A549 (cell line): ENCODE data around the gene DENND5A. TPM values are rescaled to one million over a fixed set of nuclear protein-coding genes. Genes with fewer than 3 reads are reported as not detected.

Experiments used
- ATAC-seq, 2 experiments: fragments of 200-7000 bp in 1 of 2; fragments of >200 bp in 1 of 2; cut with Nextera tagmentation in 1 of 2; cut with Tn5 transposase in 1 of 2; 3 replicates each; pipeline versions ENCODE4 v1.8.0 to v1.9.1; 2018 to 2020; ENCODE audit warnings: mild to moderate bottlenecking in 1 of 2, moderate library complexity in 1 of 2
- CTCF ChIA-PET: fragments of 300-600 bp; sonication (Branson Sonifier 250); formaldehyde crosslinking; extraction: SDS; loops from one replicate; lab custom pipeline; 2021; ENCODE audit warnings: antibody characterized with exemption, inconsistent platforms; lab: Yijun Ruan, JAX
- POLR2A ChIA-PET: fragments of 350-600 bp; formaldehyde crosslinking; extraction: SDS; loops from one replicate; lab custom pipeline; 2021; ENCODE audit warnings: antibody characterized with exemption, inconsistent platforms; lab: Yijun Ruan, JAX
- DNase-seq, 2 experiments: peaks; one replicate each; pipeline versions ENCODE4 v3.0.0 to v3.0.0-alpha.2; 2011 to 2016; ENCODE audit warnings: low read depth in 1 of 2, low spot score in 1 of 2
- FAIRE-seq: peaks from 2 replicates; lab custom pipeline; 2011; peaks lifted over from hg19 to GRCh38; lab: Jason Lieb, UNC
- H3K27ac ChIP-seq, 2 experiments: fragments of >200 bp; sonication (Bioruptor Twin); formaldehyde crosslinking; 3 replicates each; pipeline ENCODE4 v1.5.1; 2016 to 2017
- H3K4me1 ChIP-seq: fragments of >200 bp; sonication (Bioruptor Twin); formaldehyde crosslinking; 3 replicates; pipeline ENCODE4 v1.6.1; 2016
- H3K4me2 ChIP-seq: fragments of >200 bp; sonication (Bioruptor Twin); formaldehyde crosslinking; 3 replicates; pipeline ENCODE4 v1.6.1; 2016
- H3K4me3 ChIP-seq: fragments of >200 bp; sonication (Bioruptor Twin); formaldehyde crosslinking; 3 replicates; pipeline ENCODE4 v1.5.1; 2016
- H3K9me3 ChIP-seq: fragments of >200 bp; sonication (Bioruptor Twin); formaldehyde crosslinking; 3 replicates; pipeline ENCODE4 v1.6.1; 2016
- CHD2 ChIP-seq: fragments of 150-350 bp; IDR thresholded peaks from 2 replicates; pipeline ENCODE4 v1.6.1; 2014; ENCODE audit warnings: low read length; ENCODE audit not compliant: partially characterized antibody
- CHD4 ChIP-seq: fragments of 200-600 bp; sonication (generic); IDR thresholded peaks from 2 replicates; pipeline ENCODE4 v1.6.1; 2016; ENCODE audit warnings: antibody characterized with exemption, mild to moderate bottlenecking, borderline replicate concordance
- CTCF ChIP-seq: fragments of >200 bp; sonication (Bioruptor Twin); formaldehyde crosslinking; IDR thresholded peaks from 3 replicates; pipeline ENCODE4 v1.5.1; 2016
- FOSB ChIP-seq: fragments of 250-450 bp; sonication (Bioruptor Pico); IDR thresholded peaks from 2 replicates; pipeline ENCODE4 v1.5.0; 2020; ENCODE audit warnings: mild to moderate bottlenecking, moderate library complexity
- FOXS1 ChIP-seq: fragments of 250-450 bp; sonication (Bioruptor Pico); IDR thresholded peaks from 2 replicates; pipeline ENCODE4 v1.5.0; 2020; ENCODE audit warnings: mild to moderate bottlenecking, moderate library complexity
- HDAC2 ChIP-seq: fragments of 200-600 bp; sonication (generic); IDR thresholded peaks from 2 replicates; pipeline ENCODE4 v1.6.1; 2016
- HMGXB4 ChIP-seq: fragments of 250-450 bp; sonication (Bioruptor Pico); IDR thresholded peaks from 2 replicates; pipeline ENCODE4 v1.5.0; 2021; ENCODE audit warnings: mild to moderate bottlenecking, moderate library complexity, borderline replicate concordance
- HOXB13 ChIP-seq: fragments of 250-450 bp; sonication (Bioruptor Pico); IDR thresholded peaks from 2 replicates; pipeline ENCODE4 v1.5.0; 2020; ENCODE audit warnings: low read depth, mild to moderate bottlenecking, moderate library complexity
- HOXB5 ChIP-seq: fragments of 250-450 bp; sonication (Bioruptor Pico); IDR thresholded peaks from 2 replicates; pipeline ENCODE4 v1.5.0; 2020; ENCODE audit warnings: mild to moderate bottlenecking, moderate library complexity
- JUNB ChIP-seq: fragments of >200 bp; sonication (Bioruptor Twin); formaldehyde crosslinking; IDR thresholded peaks from 2 replicates; pipeline ENCODE4 v1.6.1; 2016
- KDM1A ChIP-seq: fragments of 200-600 bp; sonication (generic); IDR thresholded peaks from 2 replicates; pipeline ENCODE4 v1.6.1; 2016; ENCODE audit warnings: low read depth, mild to moderate bottlenecking
- MAFK ChIP-seq: fragments of 450-650 bp; IDR thresholded peaks from 2 replicates; pipeline ENCODE4 v1.6.1; 2014; ENCODE audit not compliant: partially characterized antibody
- MAX ChIP-seq: IDR thresholded peaks from 2 replicates; pipeline ENCODE4 v1.6.1; 2012
- MAZ ChIP-seq: fragments of 150-350 bp; IDR thresholded peaks from 2 replicates; pipeline ENCODE4 v1.6.1; 2014; ENCODE audit warnings: antibody characterized with exemption, low read depth, low read length, borderline replicate concordance
- NPAS2 ChIP-seq: fragments of 250-450 bp; sonication (Bioruptor Pico); IDR thresholded peaks from 2 replicates; pipeline ENCODE4 v1.8.0; 2022; ENCODE audit warnings: mild to moderate bottlenecking, moderate library complexity, borderline replicate concordance
- POLR2A ChIP-seq: IDR thresholded peaks from 2 replicates; pipeline ENCODE4 v1.6.1; 2012; ENCODE audit warnings: mild to moderate bottlenecking, low read length
- RAD21 ChIP-seq, 2 experiments: fragments of >200 bp in 1 of 2; sonication (Bioruptor Twin) in 1 of 2; formaldehyde crosslinking in 1 of 2; IDR thresholded peaks in 1 of 2; conservative IDR thresholded peaks in 1 of 2; 2 replicates in 1 of 2; 3 replicates in 1 of 2; pipeline ENCODE4 v1.6.1; 2012 to 2018; ENCODE audit warnings: inconsistent platforms in 1 of 2
- RFX5 ChIP-seq: fragments of 450-650 bp; IDR thresholded peaks from 2 replicates; pipeline ENCODE4 v1.7.1; 2014; ENCODE audit warnings: antibody characterized with exemption, mild to moderate bottlenecking, moderate library complexity
- RNF2 ChIP-seq: fragments of 200-600 bp; sonication (generic); IDR thresholded peaks from 2 replicates; pipeline ENCODE4 v1.6.1; 2016; ENCODE audit warnings: low read depth, mild to moderate bottlenecking, antibody characterized with exemption, moderate library complexity, borderline replicate concordance
- SREBF2 ChIP-seq: fragments of 450-650 bp; IDR thresholded peaks from 2 replicates; pipeline ENCODE4 v1.6.1; 2014; ENCODE audit warnings: mild to moderate bottlenecking, moderate library complexity
- TFCP2L1 ChIP-seq: fragments of 250-450 bp; sonication (Bioruptor Pico); IDR thresholded peaks from 2 replicates; pipeline ENCODE4 v1.5.0; 2021; ENCODE audit warnings: mild to moderate bottlenecking
- TP53 ChIP-seq: fragments of 250-450 bp; sonication (Bioruptor Pico); IDR thresholded peaks from 2 replicates; pipeline ENCODE4 v1.5.0; 2021; ENCODE audit warnings: mild to moderate bottlenecking, moderate library complexity
- ZFP36 ChIP-seq: fragments of 450-650 bp; IDR thresholded peaks from 2 replicates; pipeline ENCODE4 v1.6.1; 2014; ENCODE audit warnings: borderline replicate concordance; ENCODE audit not compliant: partially characterized antibody
- ZSCAN20 ChIP-seq: fragments of 250-450 bp; sonication (Bioruptor Pico); IDR thresholded peaks from 2 replicates; pipeline ENCODE4 v1.8.0; 2022; ENCODE audit warnings: mild to moderate bottlenecking, moderate library complexity
- WGBS: methylation state at CpG from one replicate; pipeline ENCODE4 v1.1.6; 2017; ENCODE audit errors: missing lambda C conversion rate; 5-methylcytosine and 5-hydroxymethylcytosine counted together
- polyA plus RNA-seq, 4 experiments: library from polyadenylated mRNA; depleted of rRNA in 3 of 4; stranded (reverse); fragments of >200 nt; fragmentation: RNase III in 1 of 4; extraction: RNeasy Plus Mini Kit Qiagen cat#74134 plus additional on column Dnase treatment in 1 of 4; gene quantifications; 2 replicates in 3 of 4; 3 replicates in 1 of 4; pipeline ENCODE4 v1.2.3, GENCODE V29; 2011 to 2017
- TF ChIP-seq, protein P1 (sequence below): fragments of 250-450 bp; sonication (Bioruptor Pico); IDR thresholded peaks from 2 replicates; pipeline ENCODE4 v1.5.0; 2020; ENCODE audit warnings: low read depth, mild to moderate bottlenecking, moderate library complexity
- TF ChIP-seq, protein P2 (sequence below): IDR thresholded peaks from 2 replicates; pipeline ENCODE4 v1.6.1; 2012; ENCODE audit warnings: low read depth, borderline replicate concordance

DENND5A gene
- polyA plus RNA-seq, 2 of the 4 experiments (the other 2 are of a cell fraction), result 36.6 to 88.7 TPM

- FAIRE-seq, result no peak
- Histone ChIP-seq H3K9me3 (no peaks in the 10 kb centered on the region), H3K4me3 (no peak overlapping the region), H3K4me1 (no peaks in the 10 kb centered on the region), H3K27ac (no peak overlapping the region), H3K4me2 (no peak overlapping the region)
- no peak for TF ChIP-seq JUNB
- TF ChIP-seq TP53, result no peak
- TF ChIP-seq HDAC2, result no peak
- no peak for TF ChIP-seq MAZ
- no peak for TF ChIP-seq TFCP2L1 (CRISPR knock-in tag)
- WGBS, result 77% methylated on average over 2 of the region's 2 CpGs
- ChIA-PET CTCF (interaction anchor here (1.4 to 2.7 kb wide), 2 partner anchors 14 to 108 kb away, joined by 6 to 10 read pairs; no protein-coding TSS in a partner anchor), POLR2A (no interaction called here)
- no peak for ATAC-seq
- DNase-seq, result no peak
These were observed 141.4 kb downstream of the DENND5A start for GRCh38 chr11:9123595-9124304.

DNA sequence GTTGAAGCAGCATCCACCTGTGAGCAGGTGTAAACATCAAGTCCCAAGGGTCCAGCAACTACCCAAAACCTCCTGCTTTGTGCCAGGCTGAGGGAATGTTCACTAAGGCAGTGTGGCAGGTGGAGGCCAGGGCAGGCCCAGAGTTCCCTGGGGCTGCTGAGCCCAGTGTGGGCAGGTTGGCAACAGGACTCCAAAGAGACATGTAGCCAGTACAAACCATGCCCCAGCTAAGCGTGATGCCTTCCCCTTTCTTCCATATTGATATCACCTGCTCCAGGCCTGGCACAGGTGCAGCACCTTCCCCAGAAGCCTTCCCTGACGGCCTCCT, 143.7 kb downstream of the DENND5A start:
- DNase-seq, result no peak
- WGBS, result 77% methylated on average over 2 of the region's 2 CpGs
- ChIA-PET POLR2A (no interaction called here), CTCF (interaction anchor here (1.6 kb wide), 1 partner anchor 16 kb away, joined by 6 read pairs; no protein-coding TSS in a partner anchor)
- H3K4me3 ChIP-seq, result no peak overlapping the region
- no peak for TF ChIP-seq FOSB (CRISPR knock-in tag)
- no peak for TF ChIP-seq MAX
- TF ChIP-seq, protein P1, sequence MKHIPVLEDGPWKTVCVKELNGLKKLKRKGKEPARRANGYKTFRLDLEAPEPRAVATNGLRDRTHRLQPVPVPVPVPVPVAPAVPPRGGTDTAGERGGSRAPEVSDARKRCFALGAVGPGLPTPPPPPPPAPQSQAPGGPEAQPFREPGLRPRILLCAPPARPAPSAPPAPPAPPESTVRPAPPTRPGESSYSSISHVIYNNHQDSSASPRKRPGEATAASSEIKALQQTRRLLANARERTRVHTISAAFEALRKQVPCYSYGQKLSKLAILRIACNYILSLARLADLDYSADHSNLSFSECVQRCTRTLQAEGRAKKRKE (CRISPR knock-in tag), result no peak
- no peak for TF ChIP-seq NPAS2 (CRISPR knock-in tag)
- TF ChIP-seq ZSCAN20 (CRISPR knock-in tag), result no peak
- TF ChIP-seq CHD2, result no peak
- TF ChIP-seq HDAC2, result no peak
- no peak for TF ChIP-seq SREBF2
- no peaks in the 10 kb centered on the region for H3K9me3 ChIP-seq
- no peak overlapping the region for H3K27ac ChIP-seq
- ATAC-seq, result no peak
- H3K4me2 ChIP-seq, result no peak overlapping the region
- FAIRE-seq, result no peak
- no peaks in the 10 kb centered on the region for H3K4me1 ChIP-seq

- peak; percentile 33 to 39 for DNase-seq
- 69% methylated on average over 9 of the region's 9 CpGs for WGBS
- no peak for TF ChIP-seq FOXS1 (CRISPR knock-in tag)
- no peak for TF ChIP-seq POLR2A
- TF ChIP-seq, protein P2, sequence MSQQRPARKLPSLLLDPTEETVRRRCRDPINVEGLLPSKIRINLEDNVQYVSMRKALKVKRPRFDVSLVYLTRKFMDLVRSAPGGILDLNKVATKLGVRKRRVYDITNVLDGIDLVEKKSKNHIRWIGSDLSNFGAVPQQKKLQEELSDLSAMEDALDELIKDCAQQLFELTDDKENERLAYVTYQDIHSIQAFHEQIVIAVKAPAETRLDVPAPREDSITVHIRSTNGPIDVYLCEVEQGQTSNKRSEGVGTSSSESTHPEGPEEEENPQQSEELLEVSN, result no peak
- no peak for TF ChIP-seq CHD4
- TF ChIP-seq RNF2, result no peak
- no peak for TF ChIP-seq ZFP36
- TF ChIP-seq, protein P1 (CRISPR knock-in tag), result no peak
- TF ChIP-seq CTCF, result peak; percentile 21; the same call in 1 of the 3 replicates
- no peak for TF ChIP-seq RFX5
- TF ChIP-seq HOXB13 (CRISPR knock-in tag), result no peak
- TF ChIP-seq KDM1A, result no peak
- no peak for TF ChIP-seq MAFK
- TF ChIP-seq RAD21 (conservative IDR thresholded peaks at IDR 0.05 in 1 of 2, IDR thresholded peaks at IDR 0.05 in 1 of 2), result peak in 1 of 2 experiments; percentile 22; a peak in 1 of 5 replicates
- TF ChIP-seq HOXB5 (CRISPR knock-in tag), result no peak
- TF ChIP-seq HMGXB4, result no peak
These were observed 144.3 kb downstream of the DENND5A start for GRCh38 chr11:9120664-9121468.

More at GRCh38 chr11:9120664-9121468, 144.3 kb downstream of the DENND5A start:
- no peak overlapping the region for H3K4me3 ChIP-seq
- ATAC-seq (peak; percentile 73 to 93; a peak in 5 of 6 replicates), FAIRE-seq (no peak)
- ChIA-PET POLR2A (no interaction called here), CTCF (interaction anchor here (1.6 to 1.8 kb wide), 2 partner anchors 10 to 17 kb away, joined by 4 to 6 read pairs; no protein-coding TSS in a partner anchor)
- no peak overlapping the region for H3K4me2 ChIP-seq
- H3K27ac ChIP-seq, result no peak overlapping the region
- H3K9me3 ChIP-seq, result no peaks in the 10 kb centered on the region
- H3K4me1 ChIP-seq, result no peaks in the 10 kb centered on the region
